Airway epithelial cell (primary cell): Measurements from ENCODE around the gene PKHD1. TPM values are rescaled to one million over a fixed set of nuclear protein-coding genes. Genes with fewer than 3 reads are reported as not detected.

ENCODE experiments used
- total RNA-seq: library from RNA; depleted of rRNA; stranded (reverse); fragments of >200 nt; gene quantifications from 2 replicates; pipeline ENCODE4 v1.2.3, GENCODE V29; 2015

PKHD1 gene
- not detected in 2 replicates for total RNA-seq

GRCh38 chr6:52087498-52087999 is at the start of gene PKHD1:
PKHD1 (minus strand) TSS chr6:52087613; CDS start chr6:52084933, 2,680 bp downstream.

Other genes starting within 250 kb of the PKHD1 start
- gene IL17A, start 98.8 kb upstream of the PKHD1 start, total RNA-seq = not detected in 2 replicates
- gene IL17F, start 156.9 kb upstream of the PKHD1 start, total RNA-seq = not detected in 2 replicates
- gene MCM3, start 197.1 kb upstream of the PKHD1 start, total RNA-seq = 83.5 and 86.6 TPM in 2 replicates